Aorta (tissue), 5 donors: ENCODE measurements around the gene HYAL3. TPM values are rescaled to one million over a fixed set of nuclear protein-coding genes. Genes with fewer than 3 reads are reported as not detected.
"Not testable (repeated sequence)": the region's sequence is repeated elsewhere in the genome, so short reads cannot be mapped to it uniquely, and the experiment has no call there.

Experiments
- ATAC-seq: fragments of 200-7000 bp; cut with Tn5 transposase; one replicate; pipeline ENCODE4 v1.9.1; 2022; ENCODE audit warnings: moderate library complexity; ENCODE audit not compliant: low FRiP score
- DNase-seq, 2 donors: peaks; one replicate each; pipeline ENCODE4 v3.0.0-alpha.2; 2020
- H3K27ac ChIP-seq, 2 donors: one replicate each; pipeline ENCODE4 v1.5.1; 2013; ENCODE audit warnings: low read length in 2 of 2, mild to moderate bottlenecking in 2 of 2, moderate library complexity in 2 of 2, control low read depth in 1 of 2, inconsistent platforms in 1 of 2, low read depth in 1 of 2
- H3K27me3 ChIP-seq, 2 donors: one replicate each; pipeline ENCODE4 v1.6.1; 2013; ENCODE audit warnings: control low read depth in 1 of 2, low read length in 1 of 2, mild to moderate bottlenecking in 1 of 2, moderate library complexity in 1 of 2; ENCODE audit not compliant: insufficient read depth in 2 of 2, control insufficient read depth in 1 of 2
- H3K36me3 ChIP-seq, 2 donors: one replicate each; pipeline ENCODE4 v1.6.1; 2013; ENCODE audit warnings: control low read depth in 1 of 2, low read length in 1 of 2, mild to moderate bottlenecking in 1 of 2; ENCODE audit not compliant: insufficient read depth in 2 of 2, control insufficient read depth in 1 of 2
- H3K4me1 ChIP-seq, 2 donors: one replicate each; pipeline ENCODE4 v1.6.1; 2013; ENCODE audit warnings: low read length in 2 of 2, control low read depth in 1 of 2, mild to moderate bottlenecking in 1 of 2, moderate library complexity in 1 of 2; ENCODE audit not compliant: insufficient read depth in 2 of 2, control insufficient read depth in 1 of 2
- H3K4me3 ChIP-seq, 2 donors: one replicate each; pipeline ENCODE4 v1.5.1; 2013; ENCODE audit warnings: low read length in 2 of 2, control low read depth in 1 of 2, mild to moderate bottlenecking in 1 of 2
- H3K9me3 ChIP-seq: one replicate; pipeline ENCODE4 v1.6.1; 2013; ENCODE audit warnings: mild to moderate bottlenecking, low read length; ENCODE audit not compliant: control insufficient read depth
- WGBS, 2 donors: extraction: QIAGEN DNeasy Blood & Tissue Kit; methylation state at CpG; one replicate each; pipeline ENCODE4 v1.1.7; 2013; 5-methylcytosine and 5-hydroxymethylcytosine counted together
- intact Hi-C, 2 donors: fragments of 100-400 bp; cut with DNase I; formaldehyde crosslinking; loops; one replicate each; pipeline versions ENCODE4 v1.14.2 to v1.15.0; 2022
- polyA plus RNA-seq, 2 donors: library from polyadenylated mRNA; stranded (reverse); fragments of 200-250 nt; gene quantifications; one replicate each; pipeline ENCODE4 v1.2.3, GENCODE V29; 2013
- total RNA-seq, 2 donors: library from RNA; stranded (reverse); fragmentation: NEBNext Ultra II Directional; extraction: Animal tissue kit (Norgen Biotek cat#: 25700); gene quantifications; one replicate each; pipeline ENCODE4 v1.2.1, GENCODE V29; 2021
- donor health status: healthy with polysubstance abuse.
- donor health status: Bipolar disorder and iron deficiency.
- donor health status: DM: no; HTN: no; CAD: no.
- donor health status: DM: no; HTN: no; CAD: no.
- donor health status: DM: yes; HTN: yes; CAD: no.

HYAL3 gene
- total and polyA plus RNA-seq, 4 donors: 0.63 to 5.1 (median 2.5) TPM

DNA sequence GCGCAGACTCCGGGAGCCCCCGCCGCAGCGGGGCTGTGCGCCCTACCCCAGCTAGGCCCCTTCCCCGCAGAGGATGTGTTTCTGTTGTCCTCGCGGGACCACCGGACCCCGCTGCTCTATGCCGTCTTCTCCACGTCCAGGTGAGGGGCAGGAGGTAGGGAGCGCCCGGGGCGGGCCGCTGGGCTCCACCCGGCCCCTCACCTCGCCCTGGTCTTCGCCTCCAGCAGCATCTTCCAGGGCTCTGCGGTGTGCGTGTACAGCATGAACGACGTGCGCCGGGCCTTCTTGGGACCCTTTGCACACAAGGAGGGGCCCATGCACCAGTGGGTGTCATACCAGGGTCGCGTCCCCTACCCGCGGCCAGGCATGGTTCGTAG lies 25.5 kb downstream of the HYAL3 start:
- DNase-seq: peak in 1 of 2 donors; percentile 52
- ATAC-seq: no peak
- intact Hi-C loops: loop anchor here (1.0 to 10.0 kb wide), 4 partner anchors 46 to 149 kb away; no protein-coding TSS in a partner anchor
- Histone ChIP-seq H3K36me3 (no peaks in the 10 kb centered on the region), H3K4me3 (no peak overlapping the region), H3K27me3 (no peaks in the 10 kb centered on the region), H3K27ac (no peak overlapping the region), H3K4me1 (no peaks in the 10 kb centered on the region), H3K9me3 (no peaks in the 10 kb centered on the region)
- WGBS, 2 donors: 74 to 81% methylated on average over 17 to 31 of the region's 31 CpGs

DNA sequence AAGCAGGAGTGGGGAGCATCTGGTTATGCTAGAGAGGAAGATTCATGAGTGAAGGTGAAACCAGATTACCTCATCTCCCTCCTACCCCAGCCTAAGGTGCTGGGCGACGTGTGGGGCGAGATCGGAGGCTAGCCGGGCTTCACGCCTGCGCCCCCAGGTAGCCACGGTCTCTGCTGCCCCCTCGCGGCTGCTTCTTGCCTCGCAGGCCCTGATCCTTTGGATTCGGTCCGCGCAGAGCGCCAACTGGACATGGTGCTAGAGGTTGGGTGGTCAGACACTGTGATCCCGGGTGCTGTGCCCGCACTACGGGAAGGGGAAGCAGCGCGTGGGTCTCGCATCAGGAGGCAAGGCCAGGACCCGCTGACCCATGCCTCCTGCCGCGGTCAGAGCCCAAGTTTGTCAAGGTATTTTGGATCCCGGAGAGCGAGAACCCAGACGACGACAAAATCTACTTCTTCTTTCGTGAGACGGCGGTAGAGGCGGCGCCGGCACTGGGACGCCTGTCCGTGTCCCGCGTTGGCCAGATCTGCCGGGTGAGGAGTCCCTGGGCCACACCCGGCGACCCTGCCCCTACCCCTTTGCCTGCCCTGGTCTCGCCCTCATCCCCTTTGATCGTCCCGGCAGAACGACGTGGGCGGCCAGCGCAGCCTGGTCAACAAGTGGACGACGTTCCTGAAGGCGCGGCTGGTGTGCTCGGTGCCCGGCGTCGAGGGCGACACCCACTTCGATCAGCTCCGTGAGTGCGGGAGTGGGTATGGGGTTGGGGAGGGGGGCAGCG lies 26.1 kb downstream of the HYAL3 start:
- H3K4me3 ChIP-seq: no peak overlapping the region
- peak; percentile 88 to 97 for DNase-seq
- 7 to 9% methylated on average over 61 of the region's 61 CpGs for WGBS, 2 donors
- intact Hi-C loops: loop anchor here in 1 of 2 donors (1.0 to 10.0 kb wide), 3 partner anchors 46 to 148 kb away; no protein-coding TSS in a partner anchor
- no peaks in the 10 kb centered on the region for H3K9me3 ChIP-seq
- H3K36me3 ChIP-seq: no peaks in the 10 kb centered on the region
- no peaks in the 10 kb centered on the region for H3K27me3 ChIP-seq
- no peaks in the 10 kb centered on the region for H3K4me1 ChIP-seq
- peak; percentile 85 for ATAC-seq
- H3K27ac ChIP-seq: no peak overlapping the region

DNA sequence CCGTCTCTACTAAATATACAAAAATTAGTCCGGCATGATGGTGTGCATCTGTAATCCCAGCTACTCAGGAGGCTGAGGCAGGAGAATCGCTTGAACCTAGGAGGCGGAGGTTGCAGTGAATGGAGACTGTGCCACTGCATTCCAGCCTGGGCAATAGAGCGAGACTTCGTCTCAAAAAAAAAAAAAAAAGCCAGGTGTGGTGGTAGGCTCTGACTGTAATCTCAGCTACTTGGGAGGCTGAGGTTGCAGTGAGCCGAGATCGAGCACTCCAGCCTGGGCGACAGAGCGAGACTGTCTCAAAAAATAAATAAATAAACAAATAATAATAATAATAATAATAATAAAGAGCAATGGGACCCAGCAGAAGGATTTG lies 26.7 kb downstream of the HYAL3 start:
- not testable (repeated sequence) for H3K36me3 ChIP-seq, H3K4me1 ChIP-seq, H3K9me3 ChIP-seq, H3K4me3 ChIP-seq, ATAC-seq, H3K27me3 ChIP-seq, H3K27ac ChIP-seq, DNase-seq
- 47 to 55% methylated on average over 10 of the region's 10 CpGs for WGBS, 2 donors
- intact Hi-C loops: loop anchor here in 1 of 2 donors (2.0 to 10.0 kb wide), 2 partner anchors 78 to 148 kb away; no protein-coding TSS in a partner anchor

DNA sequence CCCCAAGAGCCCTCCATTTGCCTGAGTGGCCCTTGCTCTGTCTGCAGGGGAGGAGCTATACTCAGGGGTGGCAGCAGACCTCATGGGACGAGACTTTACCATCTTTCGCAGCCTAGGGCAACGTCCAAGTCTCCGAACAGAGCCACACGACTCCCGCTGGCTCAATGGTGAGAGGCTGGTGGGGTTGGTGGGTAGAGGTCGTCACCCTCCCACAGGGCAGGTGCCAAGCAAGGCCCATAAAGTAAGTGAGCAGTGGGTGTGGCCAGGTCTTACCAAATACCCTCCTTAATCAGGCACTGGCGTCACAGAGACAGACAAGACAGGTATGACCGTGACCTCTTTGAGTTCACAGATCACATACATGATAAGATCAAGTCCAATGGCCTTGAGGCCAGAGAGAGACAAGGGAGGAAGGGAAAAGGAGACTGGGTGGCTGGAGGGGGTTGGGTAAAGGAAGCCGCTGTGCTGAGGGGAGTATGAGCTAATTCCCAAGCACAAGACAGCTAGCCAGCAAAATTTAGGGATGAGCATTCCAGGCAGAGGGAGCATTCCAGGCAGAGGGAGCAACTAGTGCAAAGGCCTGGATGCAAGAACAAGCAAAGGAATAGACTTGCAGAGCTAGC lies 27.8 kb downstream of the HYAL3 start:
- H3K36me3 ChIP-seq: no peaks in the 10 kb centered on the region
- intact Hi-C loops: loop anchor here in 1 of 2 donors (10.0 kb wide), 1 partner anchor 147 kb away; no protein-coding TSS in a partner anchor
- H3K4me1 ChIP-seq: no peaks in the 10 kb centered on the region
- ATAC-seq (no peak), DNase-seq (no peak)
- H3K27ac ChIP-seq: no peak overlapping the region
- no peaks in the 10 kb centered on the region for H3K9me3 ChIP-seq
- no peaks in the 10 kb centered on the region for H3K27me3 ChIP-seq
- WGBS, 2 donors: 82 to 86% methylated on average over 10 of the region's 10 CpGs
- no peak overlapping the region for H3K4me3 ChIP-seq

DNA sequence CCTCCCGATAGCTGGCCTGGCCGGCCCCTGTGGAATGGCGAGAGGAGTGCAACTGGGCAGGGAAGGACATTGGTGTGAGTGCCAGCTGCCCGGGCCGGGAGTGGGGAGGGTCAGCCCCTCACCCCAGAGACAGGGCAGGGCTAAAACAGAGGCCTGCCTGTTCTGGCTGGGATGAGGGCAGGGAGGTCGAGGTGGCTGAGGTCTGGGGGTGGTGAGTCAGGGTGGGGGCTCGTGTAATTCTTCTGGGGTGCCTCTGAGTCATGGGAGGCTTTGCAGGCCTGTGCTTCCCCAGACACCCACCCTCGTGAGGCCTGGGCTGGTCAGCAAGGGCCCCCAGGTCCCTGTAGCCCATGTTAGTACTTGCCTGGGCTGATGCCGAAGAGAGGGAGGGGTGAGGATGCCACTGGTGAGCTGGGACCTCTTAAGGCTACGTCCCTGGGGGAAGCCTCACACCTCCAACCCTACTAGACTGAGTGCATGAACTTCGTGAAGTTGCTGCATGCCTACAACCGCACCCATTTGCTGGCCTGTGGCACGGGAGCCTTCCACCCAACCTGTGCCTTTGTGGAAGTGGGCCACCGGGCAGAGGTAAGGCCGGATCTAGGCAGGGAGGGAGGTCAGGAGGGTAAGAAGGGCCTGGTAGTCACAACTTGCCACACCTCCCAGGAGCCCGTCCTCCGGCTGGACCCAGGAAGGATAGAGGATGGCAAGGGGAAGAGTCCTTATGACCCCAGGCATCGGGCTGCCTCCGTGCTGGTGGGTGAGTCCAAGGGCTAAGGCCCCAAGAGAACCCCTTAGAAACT lies 28.6 kb downstream of the HYAL3 start:
- Histone ChIP-seq H3K36me3 (no peaks in the 10 kb centered on the region), H3K4me1 (no peaks in the 10 kb centered on the region), H3K4me3 (no peak overlapping the region), H3K9me3 (no peaks in the 10 kb centered on the region), H3K27me3 (no peaks in the 10 kb centered on the region), H3K27ac (no peak overlapping the region)
- DNase-seq: peak in 1 of 2 donors; percentile 44
- ATAC-seq: no peak
- intact Hi-C loops: loop anchor here in 1 of 2 donors (10.0 kb wide), 1 partner anchor 146 kb away; no protein-coding TSS in a partner anchor
- 70 to 75% methylated on average over 19 of the region's 19 CpGs for WGBS, 2 donors

DNA sequence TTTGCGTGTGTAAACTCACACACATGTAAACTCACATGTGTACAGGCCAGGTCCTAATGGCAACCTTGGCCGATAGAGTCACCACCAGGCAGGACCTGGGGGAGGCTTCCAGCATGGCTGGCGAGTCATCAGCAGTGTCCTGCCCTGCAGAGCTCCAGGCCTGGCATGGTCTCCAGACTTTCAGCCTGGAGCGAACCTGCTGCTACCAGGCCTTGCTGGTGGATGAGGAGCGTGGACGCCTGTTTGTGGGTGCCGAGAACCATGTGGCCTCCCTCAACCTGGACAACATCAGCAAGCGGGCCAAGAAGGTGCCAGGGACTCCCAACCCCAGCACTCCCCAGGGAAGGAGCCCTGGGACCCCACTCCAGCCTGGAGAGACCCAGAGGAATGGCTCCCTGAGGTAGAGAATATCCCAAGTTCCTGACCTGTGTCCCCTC lies 29.2 kb downstream of the HYAL3 start:
- Histone ChIP-seq H3K4me3 (no peak overlapping the region), H3K27me3 (no peaks in the 10 kb centered on the region), H3K4me1 (no peaks in the 10 kb centered on the region), H3K36me3 (no peaks in the 10 kb centered on the region), H3K9me3 (no peaks in the 10 kb centered on the region), H3K27ac (no peak overlapping the region)
- 59 to 63% methylated on average over 8 of the region's 8 CpGs for WGBS, 2 donors
- DNase-seq: peak in 1 of 2 donors; percentile 55
- intact Hi-C loops: loop anchor here in 1 of 2 donors (2.0 to 10.0 kb wide), 2 partner anchors 33 to 145 kb away; partner anchors contain the start of gene GNAI2
- ATAC-seq: no peak

DNA sequence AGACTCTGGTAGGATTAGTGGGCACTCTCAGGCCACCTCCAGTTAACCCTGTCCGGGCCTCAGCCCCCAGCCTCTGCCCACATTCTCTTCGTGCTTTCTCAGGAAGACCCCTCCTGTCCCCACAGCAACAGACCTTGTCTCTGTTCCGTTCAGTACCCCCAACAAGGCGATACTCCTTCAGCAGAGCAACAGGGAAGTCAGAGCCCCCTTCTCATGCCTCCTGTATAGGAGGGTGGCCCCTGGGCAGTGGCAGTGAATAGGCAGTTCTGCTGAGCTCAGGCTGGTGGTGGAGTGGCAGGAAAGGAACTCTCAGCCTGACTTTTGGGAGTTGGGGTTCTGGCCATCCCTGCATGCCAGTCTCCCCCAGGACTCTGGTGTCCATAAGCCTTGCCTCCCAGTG lies 29.7 kb downstream of the HYAL3 start:
- peak overlapping the region in 1 of 2 donors; percentile 87 for H3K27ac ChIP-seq

DNA sequence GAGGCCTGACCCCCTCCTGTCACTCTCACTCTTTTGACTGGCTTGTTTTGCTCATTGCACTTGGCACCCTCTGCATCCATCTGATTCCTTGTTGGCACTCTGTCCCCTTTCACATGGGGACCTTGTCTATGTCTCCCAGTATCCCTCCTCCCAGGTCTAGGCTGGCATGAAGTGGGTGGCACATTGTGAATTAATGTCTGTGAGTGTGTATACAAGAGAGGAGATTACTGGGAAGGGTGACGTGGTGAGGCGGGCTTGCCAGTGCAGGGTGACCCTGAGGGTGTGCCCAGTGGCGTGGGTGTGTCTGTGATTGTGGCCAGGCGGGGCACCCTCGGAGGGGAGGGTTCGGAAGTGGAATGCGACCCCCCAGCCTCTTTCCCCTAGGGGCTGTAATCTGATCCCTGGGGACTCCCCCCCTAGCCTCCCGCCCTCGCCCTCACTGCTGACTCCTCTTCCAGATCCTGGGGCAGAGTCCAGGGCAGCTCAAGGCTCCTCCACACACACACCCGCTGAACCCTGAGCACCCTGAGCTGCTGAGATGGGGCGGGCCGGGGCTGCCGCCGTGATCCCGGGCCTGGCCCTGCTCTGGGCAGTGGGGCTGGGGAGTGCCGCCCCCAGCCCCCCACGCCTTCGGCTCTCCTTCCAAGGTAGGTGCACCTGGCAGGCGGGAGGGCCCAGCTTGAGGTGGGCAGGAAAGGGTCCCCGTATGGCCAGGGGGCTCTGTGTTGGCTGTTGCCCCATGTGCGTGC lies 30.3 kb downstream of the HYAL3 start, which contains the start of gene SEMA3B:
Gene SEMA3B, plus strand, starts transcription at position 445 of the 749 bp plus-strand sequence. Its CDS starts 94 bp downstream, at position 539.
- DNase-seq (peak; percentile 83 to 93), ATAC-seq (peak; percentile 17)
- H3K27ac ChIP-seq: peak within 1 kb of the TSS in 1 of 2 donors; percentile 87
- no peaks in the 10 kb centered on the region for H3K4me1 ChIP-seq
- no peaks in the 10 kb centered on the region for H3K27me3 ChIP-seq
- intact Hi-C loops: loop anchor here in 1 of 2 donors (2.0 kb wide), 1 partner anchor 32 kb away; the partner anchor contains the start of gene GNAI2
- no peaks in the 10 kb centered on the region for H3K36me3 ChIP-seq
- H3K9me3 ChIP-seq: no peaks in the 10 kb centered on the region
- 10 to 13% methylated on average over 20 to 21 of the region's 21 CpGs for WGBS, 2 donors
- H3K4me3 ChIP-seq: no peak within 1 kb of the TSS

More for the DNA sequence above, 29.7 kb downstream of the HYAL3 start:
- Histone ChIP-seq H3K4me3 (no peak overlapping the region), H3K36me3 (no peaks in the 10 kb centered on the region), H3K9me3 (no peaks in the 10 kb centered on the region), H3K27me3 (no peaks in the 10 kb centered on the region), H3K4me1 (no peaks in the 10 kb centered on the region)
- ATAC-seq: no peak
- no peak for DNase-seq
- intact Hi-C loops: loop anchor here in 1 of 2 donors (2.0 kb wide), 1 partner anchor 33 kb away; the partner anchor contains the start of gene GNAI2
- WGBS, 2 donors: 34 to 46% methylated on average over 4 of the region's 4 CpGs
